Omental fat pad (tissue), 4 donors: ENCODE measurements around the gene JPH3. TPM values are rescaled to one million over a fixed set of nuclear protein-coding genes. Genes with fewer than 3 reads are reported as not detected.

ENCODE experiments used
- ATAC-seq: fragments of 150-250 bp; one replicate; pipeline ENCODE4 v1.9.1; 2016; ENCODE audit warnings: mild to moderate bottlenecking, moderate library complexity; ENCODE audit not compliant: low FRiP score
- DNase-seq: peaks from one replicate; pipeline ENCODE4 v3.0.0-alpha.2; 2019; ENCODE audit warnings: low spot score
- CTCF ChIP-seq, 3 donors: fragments of 450-650 bp; IDR thresholded peaks; one replicate each; pipeline ENCODE4 v1.5.1; 2016 to 2017; ENCODE audit warnings: antibody characterized with exemption in 3 of 3, mild to moderate bottlenecking in 3 of 3, moderate library complexity in 2 of 3
- total RNA-seq, 4 donors: library from RNA; depleted of rRNA; stranded (reverse); fragments of >200 nt; gene quantifications; one replicate each; pipeline ENCODE4 v1.1.0, GENCODE V29; 2016

JPH3 gene
- total RNA-seq, 4 donors from 2014 or later = 0.32 TPM; not detected in 3

GRCh38 chr16:87685405-87685755, 83.1 kb downstream of the JPH3 start:
- TF ChIP-seq CTCF (IDR thresholded peaks at IDR 0.05) = no peak
- DNase-seq (no peak), ATAC-seq (no peak)

- ATAC-seq = no peak
- no peak for TF ChIP-seq CTCF (IDR thresholded peaks at IDR 0.05)
Measured at GRCh38 chr16:87685766-87686165, 83.5 kb downstream of the JPH3 start.

GRCh38 chr16:87686697-87687096, 84.4 kb downstream of the JPH3 start:
- no peak for TF ChIP-seq CTCF (IDR thresholded peaks at IDR 0.05)
- DNase-seq = no peak
- ATAC-seq = no peak

More at GRCh38 chr16:87685766-87686165, 83.5 kb downstream of the JPH3 start:
- DNase-seq = no peak

GRCh38 chr16:87687126-87687910, 85.0 kb downstream of the JPH3 start:
- no peak for ATAC-seq
- TF ChIP-seq CTCF (IDR thresholded peaks at IDR 0.05) = no peak
- DNase-seq = no peak

GRCh38 chr16:87687998-87688529, 85.8 kb downstream of the JPH3 start:
- TF ChIP-seq CTCF (IDR thresholded peaks at IDR 0.05) = no peak
- DNase-seq = no peak
- ATAC-seq = no peak

- ATAC-seq = no peak
- DNase-seq = no peak
- no peak for TF ChIP-seq CTCF (IDR thresholded peaks at IDR 0.05)
Measured at GRCh38 chr16:87688876-87689815, 86.8 kb downstream of the JPH3 start.
